ENCODE data around the gene RHBDF2. TPM values are rescaled to one million over a fixed set of nuclear protein-coding genes. Genes with fewer than 3 reads are reported as not detected.

RHBDF2 gene
- polyA plus RNA-seq, 4 donors = 4.8 to 9.2 (median 7.7) TPM

DNA sequence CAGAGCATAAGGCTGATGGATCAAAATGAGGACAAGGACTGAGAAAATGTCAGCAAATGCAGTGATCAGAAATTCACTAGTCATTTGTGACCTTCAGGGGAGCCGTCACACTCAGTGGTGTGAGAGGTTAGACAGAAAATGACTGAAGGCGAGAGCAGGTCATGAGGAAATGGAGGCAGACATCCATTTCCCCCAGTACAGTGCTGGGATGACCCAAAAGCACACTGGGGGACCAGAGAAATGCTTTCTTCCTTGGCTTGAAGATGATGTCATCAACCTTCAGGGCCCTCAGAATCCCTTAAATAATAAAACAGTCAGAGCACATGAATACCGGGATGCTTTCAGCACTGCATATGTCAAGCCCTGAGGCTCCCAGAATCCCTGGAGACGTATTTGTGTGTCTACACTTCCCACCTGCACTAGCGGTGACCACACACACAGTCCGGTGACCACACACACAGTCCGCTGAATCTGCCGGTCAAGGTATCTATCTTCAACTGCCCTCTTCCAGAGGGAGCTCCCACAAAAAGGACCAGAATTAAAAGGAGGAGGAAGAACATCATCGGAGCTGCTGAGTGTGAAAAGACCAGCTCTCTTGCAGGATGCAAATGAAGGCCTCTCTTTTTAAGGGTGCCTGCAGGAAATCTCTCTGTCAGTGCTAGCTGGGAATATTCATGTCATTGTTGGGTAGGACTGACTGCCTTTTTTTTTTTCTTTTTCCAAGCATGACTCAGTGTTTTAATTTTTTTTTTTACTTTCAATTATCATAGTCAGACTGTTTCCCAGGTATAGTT lies 56.5 kb downstream of the RHBDF2 start:
- no peak for DNase-seq (ENCODE audit: low read depth in 4 of 4, low spot score in 2 of 4)

DNA sequence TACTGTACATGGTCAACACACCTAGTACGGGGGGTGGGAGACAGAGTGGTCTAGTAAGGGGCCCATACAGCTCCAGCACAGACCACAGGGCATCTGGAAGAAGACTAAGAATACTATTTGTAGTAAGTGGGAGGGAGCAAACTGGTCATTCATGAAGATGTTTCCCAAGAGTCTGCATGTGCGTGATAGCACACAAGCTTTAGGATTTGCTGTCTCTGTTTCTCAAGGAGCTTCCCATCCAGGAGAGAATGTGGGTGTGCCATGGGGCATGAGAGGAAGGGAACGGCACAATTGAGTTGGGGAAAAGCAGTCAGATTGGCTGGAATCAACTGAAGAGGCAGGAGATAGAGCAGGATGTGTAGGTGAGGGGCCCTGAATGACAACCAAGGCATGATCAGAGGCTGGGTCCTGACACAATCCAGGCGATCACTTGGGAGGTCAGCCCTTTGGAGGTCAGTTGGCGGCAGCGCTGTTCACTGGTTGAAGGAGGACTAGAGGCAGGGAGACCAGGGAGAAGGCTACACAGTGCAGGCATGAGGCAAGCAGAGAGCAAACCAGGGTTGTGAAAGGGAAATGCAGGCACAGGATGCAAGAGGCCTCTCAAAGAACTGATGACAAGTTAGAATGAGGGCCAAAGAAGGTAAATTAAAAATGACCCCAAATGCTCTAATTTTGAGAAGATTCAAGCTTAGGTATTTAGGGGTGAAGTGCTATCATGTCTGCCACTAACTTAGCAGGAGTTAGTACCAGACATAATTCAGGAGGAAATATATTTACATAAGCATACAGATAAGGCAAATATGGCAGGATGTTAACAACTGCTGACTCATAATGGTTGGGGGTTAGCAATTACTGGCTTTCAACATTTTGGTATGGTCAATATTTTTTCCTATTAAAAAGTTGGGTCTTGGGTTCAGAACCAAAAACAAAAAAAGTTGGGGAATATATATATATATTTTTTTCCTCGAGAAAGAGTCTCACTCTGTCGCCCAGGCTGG lies 58.6 kb downstream of the RHBDF2 start:
- DNase-seq (ENCODE audit: low read depth in 4 of 4, low spot score in 2 of 4) = no peak

GRCh38 chr17:76441686-76442340 lies 59.4 kb downstream of the RHBDF2 start:
- no peak for DNase-seq (ENCODE audit: low read depth in 4 of 4, low spot score in 2 of 4)

DNA sequence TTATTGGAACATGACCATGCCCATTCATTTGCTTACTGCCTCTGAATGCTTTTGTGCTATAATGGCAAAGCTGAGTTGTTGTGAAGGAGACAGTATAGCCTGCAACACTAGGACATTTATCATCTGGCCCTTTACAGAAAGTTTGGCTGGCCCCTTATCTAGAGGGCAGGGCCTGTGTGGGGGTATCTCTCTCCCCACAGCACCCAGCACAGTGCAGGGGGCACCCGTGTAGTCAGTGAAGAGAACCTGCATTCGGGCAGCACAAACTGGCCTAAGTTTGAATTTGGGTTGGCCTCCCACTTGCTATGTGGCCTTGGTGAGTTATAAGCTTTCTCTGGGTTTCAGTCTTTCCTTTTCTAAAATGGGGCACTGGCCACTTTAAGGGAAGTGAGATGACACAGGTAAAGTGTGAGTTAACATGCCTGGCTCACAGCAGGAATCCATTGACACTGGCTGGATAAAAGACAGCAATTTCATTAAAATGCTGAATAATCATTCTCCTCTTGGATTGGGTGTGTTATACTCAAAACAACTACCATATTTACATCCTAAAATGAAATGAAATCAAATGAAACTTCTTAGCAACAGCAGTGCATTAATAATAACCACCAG lies 60.4 kb downstream of the RHBDF2 start:
- no peak for DNase-seq (ENCODE audit: low read depth in 4 of 4, low spot score in 2 of 4)

- DNase-seq (ENCODE audit: low read depth in 4 of 4, low spot score in 2 of 4) = no peak
These were observed 61.8 kb downstream of the RHBDF2 start for GRCh38 chr17:76439314-76439928.

- DNase-seq (ENCODE audit: low read depth in 4 of 4, low spot score in 2 of 4) = no peak
These were observed 62.3 kb downstream of the RHBDF2 start for GRCh38 chr17:76438906-76439305.

DNA sequence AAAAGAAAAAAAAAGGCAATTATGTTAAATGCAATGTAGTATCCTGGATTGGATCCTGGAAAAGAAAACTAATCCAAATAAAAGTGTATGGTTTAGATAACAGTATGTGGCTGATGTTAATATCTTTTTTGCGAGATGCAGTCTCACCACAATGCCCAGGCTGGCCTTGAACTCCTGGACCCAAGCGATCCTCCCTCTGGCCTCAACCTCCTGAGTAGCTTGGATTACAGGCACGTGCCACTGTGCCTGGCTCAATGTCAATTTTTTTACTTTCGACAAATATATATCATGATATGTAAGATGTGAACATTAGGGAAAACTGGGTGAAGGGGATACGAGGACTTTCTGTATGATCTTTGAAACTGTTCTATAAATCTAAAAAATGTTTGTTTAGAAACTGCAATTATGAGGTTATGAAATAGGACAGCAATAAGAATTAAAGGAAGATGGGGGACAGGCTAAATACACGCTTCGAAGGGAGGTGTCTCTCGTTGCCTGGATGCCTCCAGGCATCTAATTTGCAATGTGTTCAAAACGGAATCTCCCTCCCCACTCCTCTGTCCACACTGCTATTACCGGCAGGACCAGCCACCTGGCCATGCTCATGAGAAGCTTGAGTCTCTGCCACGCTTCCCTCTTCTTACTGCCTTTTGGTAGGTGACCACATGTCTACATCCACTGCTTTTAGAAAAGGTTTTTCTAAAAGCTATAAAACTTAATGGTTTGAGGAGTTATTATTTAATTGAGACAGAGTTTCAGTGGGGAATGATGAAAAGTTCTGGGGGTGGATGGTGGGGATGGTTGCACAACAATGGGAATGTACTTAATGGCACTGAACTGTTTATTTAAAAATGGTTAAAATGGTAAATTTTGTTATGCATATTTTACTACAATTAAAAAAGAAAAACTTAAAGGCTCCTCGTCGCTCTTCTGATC lies 63.5 kb downstream of the RHBDF2 start:
- DNase-seq (ENCODE audit: low read depth in 4 of 4, low spot score in 2 of 4) = no peak

DNA sequence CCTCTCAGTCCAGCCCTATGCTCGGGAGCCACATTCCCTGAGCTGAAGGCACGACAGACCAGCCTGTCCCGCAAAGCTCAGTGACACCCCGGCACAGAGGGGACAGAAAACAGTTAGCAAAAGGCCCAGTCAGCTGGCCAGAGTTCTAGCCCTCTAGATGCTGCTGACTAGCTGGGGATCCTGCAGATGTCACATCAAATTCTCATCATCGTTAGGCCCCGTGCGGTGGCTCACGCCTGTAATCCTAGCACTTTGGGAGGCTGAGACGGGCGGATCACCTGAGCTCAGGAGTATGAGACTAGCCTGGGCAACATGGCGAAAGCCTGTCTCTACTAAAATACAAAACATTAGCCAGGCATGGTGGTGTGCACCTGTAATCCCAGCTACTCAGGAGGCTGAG lies 65.5 kb downstream of the RHBDF2 start:
- no peak for DNase-seq (ENCODE audit: low read depth in 4 of 4, low spot score in 2 of 4)

DNA sequence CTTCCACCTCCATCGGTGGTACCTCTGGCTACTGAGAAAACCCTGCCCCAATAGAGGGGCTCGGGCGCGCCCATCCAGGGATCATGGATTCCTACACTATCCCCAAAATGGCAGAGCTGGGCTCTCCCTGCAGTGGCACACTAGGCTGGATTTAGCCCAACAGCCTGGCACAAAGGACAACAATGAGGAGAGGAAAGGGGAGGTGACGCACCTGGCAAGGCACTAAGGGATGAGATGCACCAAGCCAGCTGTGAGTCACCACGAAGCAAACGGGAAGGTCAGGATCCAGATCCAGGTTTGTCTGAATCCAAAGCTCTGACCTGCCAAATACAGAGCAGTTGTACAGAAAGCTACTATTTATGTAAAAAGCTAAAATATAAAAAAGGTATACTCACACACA lies 66.4 kb downstream of the RHBDF2 start:
- DNase-seq (ENCODE audit: low read depth in 4 of 4, low spot score in 2 of 4) = no peak

DNA sequence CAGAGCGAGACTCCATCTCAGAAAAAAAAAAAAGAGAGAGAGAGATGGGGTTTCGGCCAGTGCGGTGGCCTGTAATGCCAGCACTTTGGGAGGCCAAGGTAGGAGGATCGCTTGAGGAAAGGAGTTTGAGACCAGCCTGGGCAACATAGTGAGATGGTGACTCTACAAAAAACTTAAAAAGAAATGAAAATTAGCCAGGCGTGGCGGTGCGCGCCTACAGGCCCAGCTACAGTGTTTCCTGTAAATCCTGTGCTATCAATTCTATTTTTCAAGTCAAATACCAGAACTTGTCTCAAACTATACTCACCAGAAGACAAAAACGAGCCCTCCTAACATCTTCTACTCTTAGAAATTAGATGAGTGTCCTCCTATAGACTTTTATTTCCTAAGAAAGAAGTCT lies 67.5 kb downstream of the RHBDF2 start:
- DNase-seq (ENCODE audit: low read depth in 4 of 4, low spot score in 2 of 4) = no peak

DNA sequence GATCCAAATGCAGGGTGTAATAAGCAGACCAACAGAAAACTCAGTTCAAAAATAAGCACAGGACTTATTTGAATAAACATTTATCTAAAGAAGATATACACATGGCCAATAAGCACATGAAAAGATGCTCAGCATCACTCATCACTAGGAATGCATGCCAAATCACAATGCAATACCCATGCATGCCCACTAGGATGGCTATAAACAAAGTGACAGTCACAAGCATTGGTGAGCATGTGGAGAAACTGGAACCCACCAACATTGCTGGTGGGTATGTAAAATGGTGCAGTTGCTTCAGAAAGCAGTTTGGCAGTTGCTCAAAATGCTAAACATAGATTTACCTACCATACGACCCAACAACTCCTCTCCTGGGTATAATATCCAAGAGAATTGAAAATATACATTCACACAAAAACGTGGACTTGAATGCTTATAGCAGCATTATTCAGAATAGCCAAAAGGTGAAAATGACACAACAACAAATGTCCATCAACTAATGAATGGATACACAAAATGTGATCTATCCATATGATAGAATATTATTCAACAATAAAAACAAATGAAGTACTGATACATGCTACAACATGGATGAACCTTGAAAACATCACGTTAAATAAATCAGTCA lies 68.4 kb downstream of the RHBDF2 start:
- DNase-seq (ENCODE audit: low read depth in 4 of 4, low spot score in 2 of 4) = no peak

DNA sequence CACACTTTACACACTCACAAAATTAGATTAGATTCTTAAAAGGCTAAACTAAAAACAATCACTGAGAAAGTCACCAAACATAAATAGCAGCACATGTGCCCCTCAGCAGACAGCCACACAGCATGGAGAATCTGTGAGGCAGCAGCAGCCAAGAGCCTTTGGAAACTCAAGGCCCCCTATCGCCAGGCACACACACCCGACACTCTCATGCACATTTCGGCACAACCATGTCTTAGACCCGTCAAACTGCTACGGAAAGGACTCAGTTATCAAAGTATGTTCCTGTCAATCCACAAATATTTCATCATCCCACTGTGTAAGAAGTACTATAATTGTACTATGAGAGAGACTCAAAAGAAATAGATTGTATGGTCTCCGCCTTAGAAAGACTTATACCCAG lies 69.2 kb downstream of the RHBDF2 start:
- no peak for DNase-seq (ENCODE audit: low read depth in 4 of 4, low spot score in 2 of 4)

GRCh38 chr17:76431509-76431908 lies 69.7 kb downstream of the RHBDF2 start:
- DNase-seq (ENCODE audit: low read depth in 4 of 4, low spot score in 2 of 4) = no peak

DNA sequence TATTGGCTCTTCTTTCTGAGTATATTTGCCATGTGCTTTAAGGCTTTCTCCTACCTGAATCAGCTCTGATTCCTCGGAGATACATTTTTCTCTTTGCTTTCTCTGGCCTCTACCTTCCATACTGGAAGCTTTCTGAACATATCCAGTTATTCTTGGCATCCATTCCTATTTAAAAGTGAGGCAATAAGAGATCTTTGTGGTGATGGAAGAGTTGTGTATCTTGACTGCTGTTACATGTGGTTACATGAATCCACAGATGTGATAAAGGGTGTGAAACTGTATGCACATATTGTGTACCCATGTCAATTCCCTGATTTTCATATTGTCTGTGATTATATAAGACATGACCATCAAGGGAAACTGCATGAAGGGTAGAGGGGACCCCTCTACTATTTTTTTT lies 72.7 kb downstream of the RHBDF2 start:
- DNase-seq (ENCODE audit: low read depth in 4 of 4, low spot score in 2 of 4) = no peak

GRCh38 chr17:76427501-76428231 lies 73.6 kb downstream of the RHBDF2 start:
- DNase-seq (ENCODE audit: low read depth in 4 of 4, low spot score in 2 of 4) = no peak

- DNase-seq (ENCODE audit: low read depth in 4 of 4, low spot score in 2 of 4) = no peak
These were observed 74.4 kb downstream of the RHBDF2 start for GRCh38 chr17:76426853-76427252.

- DNase-seq (ENCODE audit: low read depth in 4 of 4, low spot score in 2 of 4) = no peak
These were observed 78.4 kb downstream of the RHBDF2 start for GRCh38 chr17:76422860-76423259.

GRCh38 chr17:76422406-76422805 lies 78.8 kb downstream of the RHBDF2 start:
- no peak for DNase-seq (ENCODE audit: low read depth in 4 of 4, low spot score in 2 of 4)

Data from left renal cortex interstitium (tissue), 4 donors.